IPS-NIHi11 (cell line): Measurements from ENCODE around the gene MOGAT3.
"Not testable (repeated sequence)": the region's sequence is repeated elsewhere in the genome, so short reads cannot be mapped to it uniquely, and the experiment has no call there.

Source experiments
- DNase-seq: peaks from one replicate; pipeline ENCODE4 v3.0.0; 2012; ENCODE audit warnings: mixed read lengths, low spot score

The MOGAT3 gene

GRCh38 chr7:101203740-101204738 is 3.2 kb upstream of the MOGAT3 start:
- DNase-seq = not testable (repeated sequence)

GRCh38 chr7:101202603-101202918 is 1.7 kb upstream of the MOGAT3 start:
- DNase-seq = no peak

- DNase-seq = peak; percentile 72
Observed at GRCh38 chr7:101201695-101202602, 1.1 kb upstream of the MOGAT3 start.

GRCh38 chr7:101200504-101200861 is 353 bp downstream of the MOGAT3 start:
- DNase-seq = no peak

- DNase-seq = not testable (repeated sequence)
Observed at GRCh38 chr7:101199522-101199921, 1.3 kb downstream of the MOGAT3 start.

GRCh38 chr7:101198476-101198875 is 2.4 kb downstream of the MOGAT3 start:
- no peak for DNase-seq

GRCh38 chr7:101197991-101198390 is 2.8 kb downstream of the MOGAT3 start:
- DNase-seq = no peak

- DNase-seq = peak; percentile 10
Observed at GRCh38 chr7:101195884-101196283, 5.0 kb downstream of the MOGAT3 start.

- DNase-seq = no peak
Observed at GRCh38 chr7:101189109-101189508, 11.7 kb downstream of the MOGAT3 start.

- no peak for DNase-seq
Observed at GRCh38 chr7:101186844-101187428, 13.9 kb downstream of the MOGAT3 start.

- no peak for DNase-seq
Observed at GRCh38 chr7:101186194-101186593, 14.6 kb downstream of the MOGAT3 start.

- no peak for DNase-seq
Observed at GRCh38 chr7:101185258-101185839, 15.5 kb downstream of the MOGAT3 start.

- DNase-seq = peak; percentile 51
Observed at GRCh38 chr7:101180130-101180755, 20.6 kb downstream of the MOGAT3 start, which contains the start of gene NAT16. Gene NAT16 (minus strand): TSS chr7:101180293. CDS start chr7:101174807, 5,486 bp downstream.

GRCh38 chr7:101179713-101180112 is 21.1 kb downstream of the MOGAT3 start:
- no peak for DNase-seq

GRCh38 chr7:101179117-101179516 is 21.7 kb downstream of the MOGAT3 start:
- DNase-seq = peak; percentile 38

GRCh38 chr7:101177644-101178043 is 23.2 kb downstream of the MOGAT3 start:
- DNase-seq = no peak

GRCh38 chr7:101175664-101176063 is 25.2 kb downstream of the MOGAT3 start:
- DNase-seq = no peak

- no peak for DNase-seq
Observed at GRCh38 chr7:101174322-101174854, 26.4 kb downstream of the MOGAT3 start.

- peak; percentile 80 for DNase-seq
Observed at GRCh38 chr7:101173752-101174244, 27.0 kb downstream of the MOGAT3 start.

- DNase-seq = peak; percentile 50
Observed at GRCh38 chr7:101172854-101173751, 27.7 kb downstream of the MOGAT3 start.
